Brain microvascular endothelial cell (primary cell): ENCODE measurements around the gene LDB3.

Experiments
- DNase-seq: peaks from one replicate; pipeline ENCODE4 v3.0.0-alpha.2; 2020
- H3K27ac ChIP-seq: fragments of 250-450 bp; sonication (Bioruptor Pico); 2 replicates; pipeline ENCODE4 v1.5.1; 2020; ENCODE audit warnings: mild to moderate bottlenecking, moderate library complexity
- H3K27me3 ChIP-seq: fragments of 250-450 bp; sonication (Bioruptor Pico); replicated peaks from 2 replicates; pipeline ENCODE4 v1.5.1; 2020; ENCODE audit warnings: mild to moderate bottlenecking
- H3K36me3 ChIP-seq: fragments of 250-450 bp; sonication (Bioruptor Pico); replicated peaks from 2 replicates; pipeline ENCODE4 v1.5.1; 2020; ENCODE audit warnings: mild to moderate bottlenecking
- H3K4me3 ChIP-seq: 2 replicates; pipeline ENCODE4 v1.5.1; 2011; ENCODE audit warnings: low read depth, mild to moderate bottlenecking, control low read depth, low read length, moderate library complexity
- CTCF ChIP-seq: IDR thresholded peaks from 2 replicates; pipeline ENCODE4 v1.5.1; 2011; ENCODE audit warnings: low read depth, mild to moderate bottlenecking, moderate library complexity, low read length, control low read depth, inconsistent platforms; ENCODE audit errors: missing control alignments
- in situ Hi-C: cut with HindIII; loops from 2 replicates; pipeline ENCODE4 v1.10.0; 2017; ENCODE audit warnings: low sequenced_read_pairs, low pct_ligation_motif_present

Gene LDB3

GRCh38 chr10:86709396-86710185 lies 41.3 kb downstream of the LDB3 start:
- Histone ChIP-seq H3K27me3 (no peaks in the 10 kb centered on the region), H3K27ac (no peak overlapping the region), H3K36me3 (no peaks in the 10 kb centered on the region), H3K4me3 (no peak overlapping the region)
- no peak for TF ChIP-seq CTCF
- in situ Hi-C loops, result no loop called here
- DNase-seq, result no peak

- in situ Hi-C loops, result no loop called here
- TF ChIP-seq CTCF, result peak; percentile 69
- H3K36me3 ChIP-seq, result no peaks in the 10 kb centered on the region
- H3K4me3 ChIP-seq, result peak overlapping the region; percentile 55
- H3K27me3 ChIP-seq, result no peaks in the 10 kb centered on the region
- DNase-seq, result peak; percentile 79
- peak overlapping the region; percentile 81 for H3K27ac ChIP-seq
Observed at GRCh38 chr10:86710987-86711512, 42.7 kb downstream of the LDB3 start.

GRCh38 chr10:86711513-86712316 lies 43.4 kb downstream of the LDB3 start:
- no peak for DNase-seq
- in situ Hi-C loops, result no loop called here
- TF ChIP-seq CTCF, result no peak

GRCh38 chr10:86712317-86712707 lies 44.0 kb downstream of the LDB3 start:
- Histone ChIP-seq H3K27ac (peak overlapping the region; percentile 81), H3K36me3 (no peaks in the 10 kb centered on the region), H3K4me3 (peak overlapping the region; percentile 55), H3K27me3 (no peaks in the 10 kb centered on the region)
- in situ Hi-C loops, result no loop called here
- no peak for TF ChIP-seq CTCF
- no peak for DNase-seq

More at GRCh38 chr10:86711513-86712316, 43.4 kb downstream of the LDB3 start:
- Histone ChIP-seq H3K36me3 (no peaks in the 10 kb centered on the region), H3K4me3 (peak overlapping the region; percentile 55), H3K27ac (peak overlapping the region; percentile 81), H3K27me3 (no peaks in the 10 kb centered on the region)

GRCh38 chr10:86715156-86715795 lies 47.0 kb downstream of the LDB3 start:
- Histone ChIP-seq H3K36me3 (no peaks in the 10 kb centered on the region), H3K27ac (no peak overlapping the region), H3K27me3 (no peaks in the 10 kb centered on the region), H3K4me3 (no peak overlapping the region)
- TF ChIP-seq CTCF, result no peak
- in situ Hi-C loops, result no loop called here
- no peak for DNase-seq
